CD4-positive, alpha-beta T cell treated with Interleukin-2 at 100 ng/mL for 4 hours (primary cell): ENCODE data around the gene ABCA7.
A peak's percentile ranks its signal among the peaks of the same experiment; 100 is the strongest.
"Not testable (repeated sequence)": the region's sequence is repeated elsewhere in the genome, so short reads cannot be mapped to it uniquely, and the experiment has no call there.

ENCODE experiments used
- DNase-seq: peaks from one replicate; pipeline ENCODE4 v3.0.0-alpha.2; 2020; ENCODE audit warnings: low spot score

ABCA7 gene

GRCh38 chr19:1016647-1017114, 23.2 kb upstream of the ABCA7 start:
- no peak for DNase-seq

GRCh38 chr19:1017115-1017905, 22.6 kb upstream of the ABCA7 start:
- DNase-seq, result no peak

- no peak for DNase-seq
Measured at GRCh38 chr19:1017906-1018305, 22.0 kb upstream of the ABCA7 start.

GRCh38 chr19:1018393-1018792, 21.5 kb upstream of the ABCA7 start:
- no peak for DNase-seq

- no peak for DNase-seq
Measured at GRCh38 chr19:1018932-1019615, 20.8 kb upstream of the ABCA7 start.

- DNase-seq, result no peak
Measured at GRCh38 chr19:1019616-1019961, 20.3 kb upstream of the ABCA7 start.

GRCh38 chr19:1019980-1020867, 19.7 kb upstream of the ABCA7 start:
- no peak for DNase-seq

- DNase-seq, result peak; percentile 98
Measured at GRCh38 chr19:1020868-1021425, 19.0 kb upstream of the ABCA7 start, which contains the start of gene TMEM259. Gene TMEM259, minus strand, starts transcription at chr19:1021123. Its CDS starts 127 bp downstream, at chr19:1020996.

GRCh38 chr19:1023883-1024188, 16.1 kb upstream of the ABCA7 start:
- not testable (repeated sequence) for DNase-seq

- not testable (repeated sequence) for DNase-seq
Measured at GRCh38 chr19:1025080-1025479, 14.8 kb upstream of the ABCA7 start.

GRCh38 chr19:1025960-1026782, 13.7 kb upstream of the ABCA7 start, which contains the start of gene CNN2:
Gene CNN2, plus strand, starts transcription at chr19:1026608. Its CDS starts 54 bp downstream, at chr19:1026662.
- peak; percentile 58 for DNase-seq

- peak; percentile 29 for DNase-seq
Measured at GRCh38 chr19:1026783-1027649, 12.9 kb upstream of the ABCA7 start.

GRCh38 chr19:1027650-1028061, 12.3 kb upstream of the ABCA7 start:
- DNase-seq, result no peak

- peak; percentile 60 for DNase-seq
Measured at GRCh38 chr19:1028062-1028926, 11.6 kb upstream of the ABCA7 start.

GRCh38 chr19:1032264-1032867, 7.5 kb upstream of the ABCA7 start:
- no peak for DNase-seq

- no peak for DNase-seq
Measured at GRCh38 chr19:1035998-1036621, 3.8 kb upstream of the ABCA7 start.

GRCh38 chr19:1037621-1038064, 2.3 kb upstream of the ABCA7 start:
- DNase-seq, result no peak

- DNase-seq, result no peak
Measured at GRCh38 chr19:1038978-1039645, 795 bp upstream of the ABCA7 start.
